GM19099 (cell line): ENCODE results near the gene LZTFL1.

Experiments
- POLR2A ChIP-seq: IDR thresholded peaks from 3 replicates; pipeline ENCODE4 v1.6.1; 2011; ENCODE audit warnings: low read depth; ENCODE audit not compliant: insufficient read length; ENCODE audit errors: extremely low read depth

LZTFL1 gene

GRCh38 chr3:45841757-45842491 is at the start of gene LZTFL1:
Gene LZTFL1, minus strand, starts transcription at chr3:45842119. Its CDS starts 128 bp downstream, at chr3:45841991.
- peak; percentile 28 for TF ChIP-seq POLR2A

GRCh38 chr3:45890405-45890804 is 48.5 kb upstream of the LZTFL1 start:
- no peak for TF ChIP-seq POLR2A

- TF ChIP-seq POLR2A: no peak
Observed at GRCh38 chr3:45889337-45889736, 47.4 kb upstream of the LZTFL1 start.

- no peak for TF ChIP-seq POLR2A
Observed at GRCh38 chr3:45887759-45888511, 46.0 kb upstream of the LZTFL1 start.

- TF ChIP-seq POLR2A: no peak
Observed at GRCh38 chr3:45887285-45887684, 45.4 kb upstream of the LZTFL1 start.

GRCh38 chr3:45885979-45886705 is 44.2 kb upstream of the LZTFL1 start, which contains the start of gene CCR9:
Gene CCR9, plus strand, starts transcription at chr3:45886543. Its CDS starts 8,391 bp downstream, at chr3:45894934.
- TF ChIP-seq POLR2A: no peak

GRCh38 chr3:45884368-45885201 is 42.7 kb upstream of the LZTFL1 start:
- no peak for TF ChIP-seq POLR2A

- no peak for TF ChIP-seq POLR2A
Observed at GRCh38 chr3:45881078-45882022, 39.4 kb upstream of the LZTFL1 start.

GRCh38 chr3:45880725-45881077 is 38.8 kb upstream of the LZTFL1 start:
- TF ChIP-seq POLR2A: no peak

- TF ChIP-seq POLR2A: no peak
Observed at GRCh38 chr3:45878124-45878523, 36.2 kb upstream of the LZTFL1 start.

- TF ChIP-seq POLR2A: no peak
Observed at GRCh38 chr3:45874677-45875346, 32.9 kb upstream of the LZTFL1 start.

GRCh38 chr3:45873638-45874037 is 31.7 kb upstream of the LZTFL1 start:
- no peak for TF ChIP-seq POLR2A

GRCh38 chr3:45873036-45873435 is 31.1 kb upstream of the LZTFL1 start:
- no peak for TF ChIP-seq POLR2A
